ENCODE data around the gene MECP2.

GRCh38 chrX:154120567-154120966 lies 23.1 kb upstream of the MECP2 start:
- TF ChIP-seq CTCF (IDR thresholded peaks at IDR 0.05) (no peak), POLR2A (IDR thresholded peaks at IDR 0.05) (no peak)

Measured in lower leg skin (tissue), 3 donors.